GM21529 (cell line): Measurements from ENCODE around the gene USHBP1.
A peak's percentile ranks its signal among the peaks of the same experiment; 100 is the strongest.

Source experiments
- ATAC-seq: cut with Tn5 transposase; IDR thresholded peaks from one replicate; pipeline ENCODE4 v1.9.1; 2021; ENCODE audit not compliant: unreplicated experiment

Gene USHBP1, protein sequence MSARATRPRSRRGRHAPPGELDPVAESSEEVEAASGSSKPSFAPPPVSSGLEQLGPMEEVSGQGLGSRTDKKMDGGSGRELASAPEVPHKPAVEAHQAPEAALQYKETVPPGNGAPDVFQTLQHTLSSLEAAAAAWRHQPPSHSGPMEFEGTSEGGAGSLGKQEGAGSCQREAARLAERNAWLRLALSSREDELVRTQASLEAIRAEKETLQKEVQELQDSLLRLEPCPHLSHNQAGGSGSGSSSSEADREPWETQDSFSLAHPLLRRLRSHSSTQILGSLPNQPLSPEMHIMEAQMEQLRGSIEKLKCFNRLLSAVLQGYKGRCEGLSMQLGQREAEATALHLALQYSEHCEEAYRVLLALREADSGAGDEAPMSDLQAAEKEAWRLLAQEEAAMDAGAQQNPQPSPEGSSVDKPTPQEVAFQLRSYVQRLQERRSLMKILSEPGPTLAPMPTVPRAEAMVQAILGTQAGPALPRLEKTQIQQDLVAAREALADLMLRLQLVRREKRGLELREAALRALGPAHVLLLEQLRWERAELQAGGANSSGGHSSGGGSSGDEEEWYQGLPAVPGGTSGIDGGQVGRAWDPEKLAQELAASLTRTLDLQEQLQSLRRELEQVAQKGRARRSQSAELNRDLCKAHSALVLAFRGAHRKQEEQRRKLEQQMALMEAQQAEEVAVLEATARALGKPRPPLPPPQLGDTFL

DNA sequence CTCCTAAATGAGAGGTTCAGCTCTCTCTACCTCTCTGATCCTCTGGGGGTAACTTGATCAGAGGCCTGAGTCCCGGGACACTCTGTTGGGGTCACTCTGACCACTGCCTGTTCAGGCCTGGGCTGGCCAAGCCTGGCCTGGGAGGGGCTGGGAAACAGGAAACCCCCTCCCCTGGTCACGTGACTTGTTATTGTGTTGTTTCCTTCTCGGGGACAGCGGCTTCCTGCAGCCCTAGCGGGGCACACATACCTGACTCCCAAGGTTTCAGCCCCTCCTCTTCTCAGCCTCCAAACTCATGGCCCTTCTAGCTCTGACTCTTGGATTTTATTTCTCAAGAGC is at the start of gene USHBP1:
TSS of gene USHBP1 (minus strand) at position 105 of the 339 bp plus-strand sequence. CDS start 446 bp downstream, outside the sequence.
- no peak for ATAC-seq

DNA sequence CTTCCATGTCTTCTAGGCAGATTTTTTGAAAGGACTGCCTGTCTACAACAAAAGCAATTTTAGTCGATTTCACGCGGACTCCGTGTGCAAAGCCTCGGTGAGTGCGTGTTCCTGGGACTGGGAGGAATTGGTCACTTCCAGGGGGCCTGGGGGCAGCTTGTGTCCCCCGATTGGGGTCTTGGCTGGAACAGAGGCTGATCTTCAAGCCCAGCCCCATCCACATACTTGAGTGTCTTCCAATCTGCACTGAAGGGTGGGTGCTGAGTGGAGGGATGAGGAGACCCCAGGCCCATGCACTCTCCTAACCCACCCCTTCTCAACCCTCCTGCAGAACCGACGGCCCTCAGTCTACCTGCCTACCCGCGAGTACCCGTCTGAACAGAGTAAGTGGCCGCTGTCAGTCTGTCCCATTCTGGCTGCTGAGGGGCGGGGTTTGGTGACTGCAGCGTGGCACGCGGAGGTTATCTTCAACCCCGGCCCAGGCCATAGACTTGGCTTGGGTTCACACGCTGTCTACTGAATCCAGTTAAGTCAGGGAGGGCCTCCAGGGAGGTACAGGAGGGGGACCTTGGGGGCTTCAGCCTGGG is 49.6 kb upstream of the USHBP1 start:
- no peak for ATAC-seq

GRCh38 chr19:17312189-17313113 is 47.9 kb upstream of the USHBP1 start:
- ATAC-seq, result no peak

DNA sequence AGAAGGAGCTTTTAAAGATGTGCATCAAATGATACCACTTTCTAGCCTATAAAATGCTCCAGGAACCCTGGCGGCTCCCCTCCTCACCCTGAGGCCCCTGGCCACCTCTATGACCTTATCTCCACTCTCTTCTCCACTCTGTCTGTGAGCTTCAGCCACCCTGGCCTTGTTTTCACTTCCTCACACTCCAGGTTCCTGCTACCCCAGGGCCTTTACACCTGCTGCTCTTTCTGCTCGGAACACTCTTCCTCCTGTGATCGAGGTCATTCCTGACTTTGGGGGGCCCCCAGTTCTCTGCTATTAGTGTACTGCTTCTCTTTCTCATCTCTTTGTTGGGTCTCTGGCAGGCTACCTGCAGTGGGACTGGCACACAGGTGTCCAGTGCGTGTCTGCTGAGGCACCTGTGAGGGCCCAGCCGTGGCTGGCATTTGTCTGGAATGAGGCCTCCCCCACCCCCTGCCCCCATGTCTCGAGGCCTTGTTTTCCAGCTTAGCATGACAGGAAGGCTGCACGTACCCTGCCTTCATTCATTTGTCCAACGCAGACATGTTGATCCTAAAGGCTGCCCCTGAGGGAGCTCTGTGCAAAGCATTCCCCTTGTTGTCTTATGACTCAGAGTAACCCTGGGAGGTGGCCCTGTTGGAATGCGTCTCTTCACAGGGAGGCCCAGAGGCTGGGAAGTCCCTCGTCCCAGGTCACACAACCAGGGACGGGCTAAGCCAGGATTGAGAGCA is 47.1 kb upstream of the USHBP1 start:
- no peak for ATAC-seq

DNA sequence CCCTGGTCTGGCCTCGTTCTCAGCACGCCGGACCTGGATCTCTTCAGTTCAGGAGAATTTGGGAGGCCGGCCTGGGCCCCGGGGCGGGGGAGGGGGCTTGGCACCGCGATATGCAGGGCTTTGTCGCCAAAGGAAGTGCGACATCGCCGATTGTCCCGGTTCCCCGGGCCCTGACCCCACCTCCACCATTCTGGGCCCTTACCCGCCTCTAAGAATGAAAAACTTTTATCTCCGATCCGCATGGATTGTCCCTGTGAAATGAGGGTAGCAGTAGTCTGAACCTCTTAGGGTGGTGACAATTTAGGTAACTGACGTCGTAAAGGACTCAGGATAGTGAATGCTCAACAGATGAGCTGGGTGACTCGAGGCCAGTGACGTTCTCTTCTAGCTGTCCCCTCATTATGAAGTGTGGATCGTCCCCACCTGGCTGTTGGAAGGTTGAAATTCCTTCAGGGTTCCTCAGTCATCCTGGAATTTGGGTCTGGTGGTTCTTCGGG is 45.5 kb upstream of the USHBP1 start:
- no peak for ATAC-seq

- peak; percentile 61 for ATAC-seq
Observed at GRCh38 chr19:17309198-17309964, 44.8 kb upstream of the USHBP1 start, which contains the start of gene DDA1. TSS of gene DDA1 (plus strand) at chr19:17309563. CDS start at chr19:17309655, 92 bp downstream.

- ATAC-seq, result no peak
Observed at GRCh38 chr19:17307876-17308377, 43.4 kb upstream of the USHBP1 start.

DNA sequence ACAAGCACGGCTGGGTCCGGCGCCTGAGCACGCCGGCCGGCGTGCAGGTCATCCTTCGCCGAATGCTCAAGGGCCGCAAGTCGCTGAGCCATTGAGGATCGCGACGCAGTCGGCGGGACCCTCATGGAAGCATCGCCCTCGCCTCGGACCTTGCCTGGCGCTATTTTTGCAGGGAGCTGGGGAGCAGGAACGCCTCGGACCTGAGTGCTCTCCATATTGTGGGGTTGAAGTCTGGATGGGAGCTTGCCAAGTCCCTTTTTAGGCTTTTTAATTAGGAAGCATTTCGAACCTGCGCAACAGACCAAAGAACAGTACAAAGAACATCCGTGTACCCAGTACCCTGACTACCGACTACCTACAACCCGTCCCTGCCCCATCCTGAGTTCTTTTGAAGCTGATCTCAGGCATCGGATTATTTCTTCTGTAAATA is 41.8 kb upstream of the USHBP1 start:
- ATAC-seq, result no peak

GRCh38 chr19:17305517-17306284 is 41.2 kb upstream of the USHBP1 start, which contains the start of gene MRPL34:
TSS of gene MRPL34 (plus strand) at chr19:17305872. CDS start at chr19:17305893, 21 bp downstream.
- ATAC-seq, result peak; percentile 65

GRCh38 chr19:17305216-17305516 is 40.6 kb upstream of the USHBP1 start:
- no peak for ATAC-seq

DNA sequence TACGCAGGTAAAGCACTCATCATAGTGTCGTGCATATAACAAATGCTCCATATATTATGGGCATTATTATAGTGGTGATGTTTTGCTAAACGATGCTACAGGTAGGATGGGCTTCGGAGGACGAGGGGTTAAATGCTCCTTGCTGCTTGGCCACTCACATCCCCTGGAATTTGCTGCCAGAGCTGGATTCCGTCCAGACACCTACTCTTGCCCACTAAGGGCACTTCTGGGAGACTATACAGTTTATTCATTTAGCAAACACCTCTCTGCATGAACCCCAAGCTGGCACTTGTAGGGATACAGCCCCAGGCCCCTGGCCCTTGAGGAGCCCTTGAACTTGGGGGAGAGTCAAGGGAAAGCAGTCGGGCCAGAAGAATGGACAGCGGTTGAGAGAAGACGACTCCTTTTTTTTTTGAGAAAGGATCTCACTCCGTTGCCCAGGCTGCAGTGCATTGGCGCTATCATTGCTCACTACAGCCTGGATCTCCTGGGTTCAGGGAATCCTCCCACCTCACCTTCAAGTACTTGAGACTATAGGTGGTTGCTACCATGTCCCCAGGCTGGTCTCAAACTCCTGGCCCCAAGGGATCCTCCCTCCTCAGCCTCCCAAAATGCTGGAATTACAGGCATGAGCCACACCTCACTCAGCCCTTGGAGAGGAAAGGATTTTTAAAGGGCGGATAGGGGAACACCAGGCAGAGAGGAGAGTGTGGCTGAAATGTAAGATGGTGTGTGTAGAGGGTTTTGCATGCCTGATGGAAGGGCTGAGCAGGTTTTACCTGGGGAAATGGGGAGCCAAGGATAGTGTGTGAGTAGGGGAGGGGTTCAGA is 40.1 kb upstream of the USHBP1 start:
- no peak for ATAC-seq

DNA sequence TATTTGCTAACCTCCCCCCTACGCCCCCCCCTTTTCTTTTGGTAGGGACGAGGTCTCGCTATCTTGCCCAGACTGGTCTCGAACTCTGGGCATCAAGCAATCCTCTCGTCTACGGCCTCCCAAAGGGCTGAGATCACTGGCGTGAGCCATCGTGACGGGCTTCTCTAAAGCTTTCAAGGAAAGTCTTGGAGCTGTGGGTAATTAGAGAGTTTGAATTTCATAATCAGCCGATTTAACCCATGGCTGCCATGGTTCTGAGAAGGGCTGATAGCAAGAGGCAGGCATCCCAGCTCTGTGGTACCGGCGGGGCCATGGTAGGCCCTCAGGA is 39.4 kb upstream of the USHBP1 start:
- ATAC-seq, result no peak

DNA sequence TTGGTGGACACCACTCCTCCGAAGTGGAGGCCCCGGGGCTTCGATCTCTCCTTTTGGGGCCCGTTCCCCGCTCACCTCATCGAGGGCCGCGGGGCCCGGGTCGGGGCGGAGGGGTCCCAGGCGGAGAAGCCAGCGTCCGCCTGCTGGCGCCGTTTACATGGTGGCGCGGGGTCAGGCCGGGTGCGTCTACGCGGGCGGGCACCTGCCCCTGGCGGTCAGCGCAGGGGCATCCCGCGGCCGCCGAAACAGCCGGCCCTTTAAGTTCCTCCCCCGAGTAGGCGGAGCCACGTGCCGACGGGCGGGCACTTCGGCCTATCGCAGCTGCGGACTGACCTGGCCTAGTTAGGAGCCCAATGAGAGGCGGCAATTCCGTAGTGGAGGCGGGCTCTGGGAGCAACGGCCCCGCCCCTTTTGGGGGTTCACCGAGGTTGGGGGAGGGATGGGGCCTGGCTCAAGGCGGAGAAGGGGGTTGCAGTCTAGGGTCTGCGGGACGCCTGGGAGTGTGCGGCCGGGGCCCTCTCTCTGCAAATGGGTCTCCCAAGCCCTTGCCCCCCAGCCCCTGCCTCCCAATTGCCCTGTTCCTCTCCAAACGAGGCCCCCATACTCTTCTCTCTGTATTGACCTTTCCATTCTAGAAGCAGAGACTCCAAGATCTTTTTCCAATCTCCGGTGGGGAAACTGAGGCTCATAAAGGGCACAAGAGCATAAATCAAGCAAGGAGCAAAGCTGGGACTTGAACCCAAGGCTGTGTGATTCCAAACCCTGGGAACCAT is 38.8 kb upstream of the USHBP1 start, which contains the start of gene ABHD8:
TSS of gene ABHD8 (minus strand) at position 259 of the 773 bp plus-strand sequence. CDS start 1,809 bp downstream, outside the sequence.
- ATAC-seq, result peak; percentile 60

DNA sequence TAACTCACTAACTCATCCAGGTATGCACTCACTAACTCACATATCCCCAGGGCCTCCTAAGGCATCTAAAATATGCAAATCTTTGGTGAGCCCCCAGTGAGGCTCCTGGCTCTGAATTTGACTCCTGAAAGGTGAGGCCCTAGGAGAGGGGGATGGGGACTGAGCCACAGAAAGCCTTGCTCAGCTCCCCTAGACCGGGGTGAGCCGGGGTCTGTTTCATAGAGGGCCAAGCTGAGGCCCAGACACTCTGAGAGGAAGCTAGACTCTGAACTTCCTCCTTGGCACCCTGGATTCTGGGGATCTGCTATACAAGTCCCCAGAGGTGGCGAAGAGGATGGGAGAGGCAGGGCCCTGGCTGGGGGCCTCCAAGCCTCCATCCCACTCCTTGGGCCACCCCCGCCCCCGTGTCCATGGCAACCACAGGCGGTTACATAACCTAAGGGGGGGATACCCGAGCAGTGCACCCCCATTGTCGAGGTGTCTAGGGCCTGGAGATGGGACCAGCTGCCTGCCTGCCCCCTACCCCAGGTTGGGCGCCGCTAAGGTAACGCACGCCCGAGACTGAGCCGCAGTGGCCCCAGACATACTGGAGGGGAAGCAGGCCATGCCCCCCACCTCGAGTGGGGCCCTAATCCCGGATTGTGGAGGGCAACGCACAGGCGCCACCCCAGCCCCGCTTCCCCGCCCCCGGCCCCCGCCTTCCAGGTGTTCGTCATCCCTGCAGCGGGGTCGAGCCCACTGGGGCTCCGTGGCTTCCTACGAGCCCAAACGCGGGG is 38.0 kb upstream of the USHBP1 start:
- ATAC-seq, result no peak

DNA sequence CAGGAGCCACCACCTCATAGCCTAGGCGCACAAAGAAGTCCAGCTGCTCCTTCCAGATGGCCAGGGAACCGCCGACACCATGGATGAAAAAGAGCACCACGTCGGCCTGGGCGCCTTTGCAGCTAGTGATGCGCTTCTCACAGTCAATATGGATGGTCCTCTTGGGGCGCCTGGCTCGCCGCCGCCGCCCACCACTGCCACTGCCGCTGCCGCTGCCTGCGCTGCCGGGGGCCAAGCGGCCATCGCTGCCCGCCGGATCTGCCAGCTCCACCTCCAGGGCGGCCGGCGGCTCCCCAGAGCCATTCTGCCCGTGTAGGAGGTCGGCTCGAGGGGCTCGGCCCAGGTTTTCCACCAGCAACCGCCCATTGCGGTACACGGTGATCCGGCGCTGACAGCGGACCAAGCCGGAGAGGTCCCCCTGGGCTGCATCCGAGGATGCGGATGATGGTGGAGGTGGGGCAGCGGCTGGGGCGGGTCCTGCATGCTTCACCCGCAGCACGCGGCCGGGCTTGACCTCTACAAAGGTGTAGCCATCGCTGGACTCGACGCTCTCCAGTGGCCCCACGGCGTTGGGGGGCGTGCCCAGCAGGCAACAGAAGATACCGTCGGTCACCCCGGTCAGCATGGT is 36.6 kb upstream of the USHBP1 start:
- ATAC-seq, result no peak
